WERI-Rb-1 (cell line): ENCODE results near the gene RAB20.
"Not testable (repeated sequence)": the region's sequence is repeated elsewhere in the genome, so short reads cannot be mapped to it uniquely, and the experiment has no call there.

Experiments used
- DNase-seq: peaks from one replicate; pipeline ENCODE4 v3.0.0-alpha.2; 2020
- H3K27ac ChIP-seq: fragments of 250-450 bp; sonication (Bioruptor Pico); 2 replicates; pipeline ENCODE4 v1.5.1; 2020; ENCODE audit warnings: mild to moderate bottlenecking, moderate library complexity
- H3K27me3 ChIP-seq: fragments of 250-450 bp; sonication (Bioruptor Pico); 2 replicates; pipeline ENCODE4 v1.5.1; 2021; ENCODE audit warnings: mild to moderate bottlenecking, low read depth, moderate library complexity; ENCODE audit not compliant: insufficient read depth, severe bottlenecking
- H3K36me3 ChIP-seq: fragments of 250-450 bp; sonication (Bioruptor Pico); 2 replicates; pipeline ENCODE4 v1.5.1; 2020; ENCODE audit warnings: mild to moderate bottlenecking, moderate library complexity
- H3K4me3 ChIP-seq: 2 replicates; pipeline ENCODE4 v1.5.1; 2011; ENCODE audit warnings: low read depth, mild to moderate bottlenecking, control low read depth, low read length
- H3K9me3 ChIP-seq: fragments of 250-450 bp; sonication (Bioruptor Pico); 2 replicates; pipeline ENCODE4 v1.5.1; 2021; ENCODE audit warnings: mild to moderate bottlenecking, moderate library complexity; ENCODE audit not compliant: severe bottlenecking
- TF ChIP-seq, protein P1 (sequence below): IDR thresholded peaks from 2 replicates; pipeline ENCODE4 v1.5.1; 2011; ENCODE audit warnings: low read depth, mild to moderate bottlenecking, control low read depth, inconsistent platforms, low read length

RAB20 gene

GRCh38 chr13:110500341-110500740, 61.2 kb downstream of the RAB20 start:
- H3K27me3 ChIP-seq: no peaks in the 10 kb centered on the region
- H3K9me3 ChIP-seq: peaks cover 6% of the 10 kb centered on the region
- TF ChIP-seq, protein P1, sequence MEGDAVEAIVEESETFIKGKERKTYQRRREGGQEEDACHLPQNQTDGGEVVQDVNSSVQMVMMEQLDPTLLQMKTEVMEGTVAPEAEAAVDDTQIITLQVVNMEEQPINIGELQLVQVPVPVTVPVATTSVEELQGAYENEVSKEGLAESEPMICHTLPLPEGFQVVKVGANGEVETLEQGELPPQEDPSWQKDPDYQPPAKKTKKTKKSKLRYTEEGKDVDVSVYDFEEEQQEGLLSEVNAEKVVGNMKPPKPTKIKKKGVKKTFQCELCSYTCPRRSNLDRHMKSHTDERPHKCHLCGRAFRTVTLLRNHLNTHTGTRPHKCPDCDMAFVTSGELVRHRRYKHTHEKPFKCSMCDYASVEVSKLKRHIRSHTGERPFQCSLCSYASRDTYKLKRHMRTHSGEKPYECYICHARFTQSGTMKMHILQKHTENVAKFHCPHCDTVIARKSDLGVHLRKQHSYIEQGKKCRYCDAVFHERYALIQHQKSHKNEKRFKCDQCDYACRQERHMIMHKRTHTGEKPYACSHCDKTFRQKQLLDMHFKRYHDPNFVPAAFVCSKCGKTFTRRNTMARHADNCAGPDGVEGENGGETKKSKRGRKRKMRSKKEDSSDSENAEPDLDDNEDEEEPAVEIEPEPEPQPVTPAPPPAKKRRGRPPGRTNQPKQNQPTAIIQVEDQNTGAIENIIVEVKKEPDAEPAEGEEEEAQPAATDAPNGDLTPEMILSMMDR: no peak
- H3K4me3 ChIP-seq: no peak overlapping the region
- peak; percentile 45 for DNase-seq
- H3K27ac ChIP-seq: peak overlapping the region; percentile 7
- peaks cover 41% of the 10 kb centered on the region for H3K36me3 ChIP-seq

DNA sequence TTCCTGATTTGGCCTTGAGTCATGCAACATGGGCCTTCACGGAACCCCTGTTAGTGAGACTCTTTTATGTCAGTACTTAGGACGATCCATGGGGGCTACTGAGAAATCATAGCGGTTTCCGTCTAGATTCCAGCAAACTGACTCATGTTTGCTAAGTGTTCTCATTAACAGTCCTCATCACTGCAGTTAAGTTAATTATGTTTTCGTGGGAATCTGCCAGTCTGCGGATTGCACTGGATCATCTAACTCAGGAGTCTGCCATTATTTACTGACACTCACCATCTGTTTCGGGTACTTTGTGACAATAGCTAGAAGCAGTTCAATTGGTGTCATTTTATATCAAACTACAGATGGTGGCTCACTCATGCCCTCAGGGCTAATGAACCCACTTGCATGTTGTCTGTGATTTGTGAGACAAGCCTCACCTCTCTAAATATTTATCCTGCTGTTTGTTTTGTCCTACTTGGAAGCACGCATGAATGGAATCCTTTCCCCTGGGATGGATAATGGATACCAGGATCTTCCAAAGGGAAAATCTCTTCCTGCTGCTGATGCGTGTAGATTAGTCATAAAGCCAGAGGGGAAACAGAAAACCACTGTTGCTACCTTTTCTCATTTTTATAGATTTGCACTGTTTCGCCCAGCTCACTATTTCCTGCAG, 61.8 kb downstream of the RAB20 start:
- Histone ChIP-seq H3K9me3 (peaks cover 6% of the 10 kb centered on the region), H3K4me3 (no peak overlapping the region), H3K36me3 (peaks cover 45% of the 10 kb centered on the region), H3K27ac (peak overlapping the region; percentile 7), H3K27me3 (no peaks in the 10 kb centered on the region)
- TF ChIP-seq, protein P1: no peak
- DNase-seq: peak; percentile 32

DNA sequence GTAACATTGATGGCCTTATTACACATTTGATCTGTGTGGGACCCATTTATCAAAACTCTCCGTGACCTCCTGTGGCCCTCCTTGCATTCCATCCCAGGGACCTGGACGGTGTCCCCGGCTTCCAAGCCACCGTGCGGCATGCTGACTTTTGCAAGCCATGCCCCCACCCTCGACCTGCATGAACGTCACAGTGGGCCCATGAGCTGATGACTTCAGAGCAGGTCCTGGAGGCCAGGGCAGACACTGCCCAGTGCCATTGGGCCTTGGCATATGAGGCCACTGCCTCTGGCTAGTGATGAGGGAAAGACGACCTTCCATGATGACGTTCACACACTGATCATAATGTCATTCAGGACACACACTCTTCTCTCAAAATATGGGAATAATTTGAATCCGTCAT, 62.8 kb downstream of the RAB20 start:
- no peak for DNase-seq
- Histone ChIP-seq H3K9me3 (peaks cover 6% of the 10 kb centered on the region), H3K36me3 (peaks cover 37% of the 10 kb centered on the region), H3K27me3 (no peaks in the 10 kb centered on the region), H3K4me3 (no peak overlapping the region), H3K27ac (no peak overlapping the region)
- TF ChIP-seq, protein P1: no peak

DNA sequence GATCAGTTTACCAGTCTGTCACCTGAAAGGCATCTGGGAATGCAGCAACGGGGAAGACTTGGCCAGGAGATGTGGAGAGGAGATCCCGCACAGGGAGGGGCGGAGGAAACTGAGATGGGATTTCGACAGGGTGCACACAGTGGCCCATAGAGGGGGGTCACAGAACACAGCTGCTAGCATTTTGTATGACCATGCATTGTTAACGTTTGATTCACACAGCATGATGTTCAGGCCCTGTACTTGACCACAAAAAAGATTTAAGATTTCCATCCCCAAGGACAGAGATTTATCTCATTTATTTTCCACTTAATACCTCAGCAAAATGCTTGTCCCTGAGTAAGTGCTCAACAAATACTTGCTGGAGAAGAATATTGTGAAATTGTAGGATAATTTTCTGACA, 63.2 kb downstream of the RAB20 start:
- peaks cover 6% of the 10 kb centered on the region for H3K9me3 ChIP-seq
- H3K36me3 ChIP-seq: peaks cover 32% of the 10 kb centered on the region
- TF ChIP-seq, protein P1: no peak
- H3K27me3 ChIP-seq: no peaks in the 10 kb centered on the region
- no peak overlapping the region for H3K4me3 ChIP-seq
- no peak overlapping the region for H3K27ac ChIP-seq
- DNase-seq: no peak

- H3K27ac ChIP-seq, H3K9me3 ChIP-seq, H3K4me3 ChIP-seq, DNase-seq, H3K27me3 ChIP-seq: not testable (repeated sequence)
- H3K36me3 ChIP-seq: peaks cover 28% of the 10 kb centered on the region
These were observed 63.6 kb downstream of the RAB20 start for GRCh38 chr13:110497896-110498295.

- H3K36me3 ChIP-seq: peaks cover 25% of the 10 kb centered on the region
- H3K27ac ChIP-seq: no peak overlapping the region
- H3K4me3 ChIP-seq: no peak overlapping the region
- H3K9me3 ChIP-seq: peaks cover 6% of the 10 kb centered on the region
- no peaks in the 10 kb centered on the region for H3K27me3 ChIP-seq
- TF ChIP-seq, protein P1: no peak
- no peak for DNase-seq
These were observed 64.5 kb downstream of the RAB20 start for GRCh38 chr13:110497003-110497402.
